HepG2 (cell line): Measurements from ENCODE around the gene CAMTA1. TPM values are rescaled to one million over a fixed set of nuclear protein-coding genes. Genes with fewer than 3 reads are reported as not detected.

Experiments
- ATAC-seq: fragments of 200-7000 bp; cut with Tn5 transposase; 3 replicates; pipeline ENCODE4 v1.9.1; 2020; ENCODE audit warnings: mild to moderate bottlenecking, moderate library complexity
- BruUV-seq: library from RNA; stranded (reverse); fragments of 400-500 nt; replicated peaks from 2 replicates; lab custom pipeline; 2021; lab: Mats Ljungman, UMichigan
- CTCF ChIA-PET: fragments of 300-600 bp; formaldehyde crosslinking; extraction: SDS; loops from one replicate; lab custom pipeline; 2021; ENCODE audit warnings: low total read pairs, inconsistent platforms, low intra/inter-chr PET ratio; lab: Yijun Ruan, JAX
- POLR2A ChIA-PET: fragments of 350-600 bp; sonication (Branson Sonifier 250); formaldehyde crosslinking; loops from one replicate; lab custom pipeline; 2020; ENCODE audit warnings: antibody characterized with exemption, inconsistent platforms; lab: Yijun Ruan, JAX
- DNase-seq: peaks from one replicate; pipeline ENCODE4 v3.0.0-alpha.2; 2015; ENCODE audit warnings: low spot score
- FAIRE-seq: peaks from 3 replicates; lab custom pipeline; 2011; peaks lifted over from hg19 to GRCh38; lab: Jason Lieb, UNC
- H2AFZ ChIP-seq: one replicate; pipeline ENCODE4 v1.6.1; 2011; ENCODE audit warnings: low read length, inconsistent platforms
- H3K27ac ChIP-seq: fragments of 300-600 bp; 3 replicates; pipeline ENCODE4 v1.8.0; 2011; ENCODE audit warnings: mixed run types, mild to moderate bottlenecking, mixed read lengths, low read length, inconsistent platforms; ENCODE audit not compliant: insufficient read depth; ENCODE audit errors: extremely low read length
- H3K27me3 ChIP-seq, 2 experiments: fragments of 200-600 bp in 1 of 2; 2 replicates in 1 of 2; 3 replicates in 1 of 2; pipeline versions ENCODE4 v1.6.0 to v1.8.0; 2011; ENCODE audit warnings: low read length in 2 of 2, mild to moderate bottlenecking in 2 of 2, moderate library complexity in 2 of 2, inconsistent platforms in 1 of 2; ENCODE audit not compliant: insufficient read depth in 2 of 2, control insufficient read depth in 1 of 2
- H3K36me3 ChIP-seq, 2 experiments: fragments of 200-600 bp in 1 of 2; replicated peaks in 1 of 2; 2 replicates in 1 of 2; 3 replicates in 1 of 2; pipeline versions ENCODE4 v1.5.1 to v1.8.0; 2011; ENCODE audit warnings: low read length in 2 of 2, inconsistent platforms in 1 of 2; ENCODE audit not compliant: insufficient read depth in 2 of 2, control insufficient read depth in 1 of 2
- H3K4me1 ChIP-seq: 2 replicates; pipeline ENCODE4 v1.5.1; 2012; ENCODE audit warnings: low read length, inconsistent platforms; ENCODE audit not compliant: insufficient read depth
- H3K4me2 ChIP-seq: 2 replicates; pipeline ENCODE4 v1.6.0; 2011; ENCODE audit warnings: low read depth, low read length, inconsistent platforms
- H3K4me3 ChIP-seq, 3 experiments: fragments of 200-600 bp in 1 of 3; sonication (generic), shearing (Covaris generic) in 1 of 3; replicated peaks in 1 of 3; 2 replicates each; pipeline ENCODE4 v1.5.1; 2011 to 2016; ENCODE audit warnings: low read length in 3 of 3, inconsistent platforms in 2 of 3, low read depth in 2 of 3, mild to moderate bottlenecking in 2 of 3, control low read depth in 1 of 3, mixed read lengths in 1 of 3; ENCODE audit not compliant: insufficient read depth in 1 of 3
- H3K79me2 ChIP-seq: one replicate; pipeline ENCODE4 v1.6.1; 2011; ENCODE audit warnings: low read length, inconsistent platforms; ENCODE audit not compliant: insufficient read depth
- H3K9ac ChIP-seq: 2 replicates; pipeline ENCODE4 v1.6.0; 2011; ENCODE audit warnings: mild to moderate bottlenecking, low read depth, low read length, inconsistent platforms; ENCODE audit not compliant: insufficient read depth
- H3K9me3 ChIP-seq: 2 replicates; pipeline ENCODE4 v1.5.1; 2012; ENCODE audit warnings: mild to moderate bottlenecking, low read length
- H4K20me1 ChIP-seq: 2 replicates; pipeline ENCODE4 v1.6.0; 2011; ENCODE audit warnings: inconsistent platforms, mild to moderate bottlenecking, low read length, moderate library complexity; ENCODE audit not compliant: insufficient read depth
- MTF2 ChIP-seq: sonication (generic); formaldehyde crosslinking; IDR thresholded peaks from 2 replicates; pipeline ENCODE4 v1.5.0; 2020; ENCODE audit warnings: missing genetic modification reagents, borderline replicate concordance
- ZNF317 ChIP-seq: sonication (generic); formaldehyde crosslinking; IDR thresholded peaks from 2 replicates; pipeline ENCODE4 v1.5.0; 2020; ENCODE audit warnings: mild to moderate bottlenecking, missing genetic modification reagents
- ZSCAN30 ChIP-seq: sonication (generic); formaldehyde crosslinking; IDR thresholded peaks from 2 replicates; pipeline ENCODE4 v1.5.0; 2020; ENCODE audit warnings: mild to moderate bottlenecking, missing genetic modification reagents
- WGBS: methylation state at CpG from one replicate; pipeline ENCODE4 v1.1.6; 2017; ENCODE audit warnings: low lambda C conversion rate; 5-methylcytosine and 5-hydroxymethylcytosine counted together
- in situ Hi-C: cut with HindIII; loops from 2 replicates; pipeline ENCODE4 v1.10.0; 2017; ENCODE audit warnings: low pct_unique_long_range_greater_than_20kb; ENCODE audit not compliant: extremely low pct_ligation_motif_present
- intact Hi-C: fragments of 100-400 bp; cut with micrococcal nuclease; formaldehyde crosslinking; loops from one replicate; pipeline ENCODE4 v1.10.0; 2022; ENCODE audit not compliant: unreplicated experiment
- polyA plus RNA-seq, 8 experiments: library from polyadenylated mRNA; depleted of rRNA in 3 of 8; stranded (reverse) in 7 of 8; unstranded in 1 of 8; fragments of >200 nt; fragmentation: Illumina TruSeq in 4 of 8; extraction: Trizol in 4 of 8; gene quantifications; 2 replicates each; pipeline versions ENCODE4 v1.2.1 to v1.2.3, GENCODE V29; 2011 to 2016; ENCODE audit warnings: low read depth in 4 of 8, missing spikeins in 1 of 8, mixed read lengths in 1 of 8; ENCODE audit not compliant: insufficient read depth in 1 of 8
- total RNA-seq, 5 experiments: library from RNA; depleted of rRNA; stranded (reverse); fragments of >200 nt; fragmentation: Illumina TruSeq; extraction: Trizol; gene quantifications; 2 replicates each; pipeline ENCODE4 v1.2.3, GENCODE V29; 2016; ENCODE audit warnings: low read depth in 1 of 5
- TF ChIP-seq, protein P1 (sequence below): sonication (generic); formaldehyde crosslinking; IDR thresholded peaks from 2 replicates; pipeline ENCODE4 v1.5.0; 2020; ENCODE audit warnings: mild to moderate bottlenecking, missing genetic modification reagents

The CAMTA1 gene
- total and polyA plus RNA-seq, 2 of the 13 experiments (the other 11 are each of a cell fraction or from before 2014, with no cell fraction given) = 25.0 to 36.4 TPM

DNA sequence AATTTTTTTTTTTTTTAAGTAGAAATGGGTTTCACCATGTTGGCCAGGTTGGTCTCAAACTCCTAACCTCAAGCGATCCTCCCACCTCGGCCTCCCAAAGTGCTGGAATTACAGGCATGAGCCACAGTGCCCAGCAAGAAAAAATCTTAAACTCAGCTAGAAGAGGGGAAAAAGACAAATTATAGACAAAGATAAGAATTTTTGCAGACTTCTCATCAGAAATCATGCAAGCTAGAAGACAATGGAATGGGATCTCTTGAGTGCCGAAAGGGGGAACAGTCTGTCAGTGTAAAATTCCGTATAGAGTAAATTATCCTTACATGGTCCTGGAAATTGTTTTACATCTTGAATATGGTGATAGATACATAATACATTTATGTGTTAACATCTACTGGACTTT is 294.4 kb downstream of the CAMTA1 start (continued):
- TF ChIP-seq MTF2 = no peak
- TF ChIP-seq ZNF317 (CRISPR knock-in tag) = peak; percentile 99
- no peak for TF ChIP-seq ZSCAN30 (CRISPR knock-in tag)

DNA sequence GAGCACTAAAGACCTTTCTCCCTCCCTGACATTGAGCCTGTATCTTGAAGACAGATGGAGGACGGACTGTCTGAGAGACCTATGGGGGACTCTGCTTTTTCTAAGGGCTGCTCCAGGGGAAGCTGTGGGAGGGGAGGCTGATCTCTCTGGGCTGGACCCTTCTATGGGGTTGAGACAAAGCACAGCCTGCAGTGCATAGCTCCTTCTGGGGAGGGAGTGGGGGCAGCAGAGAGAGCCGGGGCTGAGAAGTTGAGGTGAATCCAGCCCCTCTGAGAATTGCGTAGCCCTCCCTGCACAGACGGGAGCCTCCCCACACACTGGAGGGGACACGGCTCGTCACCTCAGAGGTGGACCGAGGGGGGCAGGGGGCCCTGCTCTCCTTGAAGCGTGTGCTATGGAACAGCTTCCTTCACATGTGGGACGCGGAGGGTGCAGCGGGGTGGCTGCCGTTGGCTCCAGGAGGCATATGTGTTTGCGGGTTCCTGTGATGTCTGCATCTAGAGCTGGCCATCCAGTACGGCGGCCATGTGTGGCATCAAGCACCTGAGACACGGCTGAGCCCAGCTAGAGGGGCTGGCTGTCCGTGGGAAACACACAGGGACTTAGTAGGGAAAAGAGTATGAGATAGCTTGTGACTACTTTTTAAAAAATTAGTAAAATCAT is 299.1 kb downstream of the CAMTA1 start:
- Histone ChIP-seq H3K36me3 (no peaks in the 10 kb centered on the region), H3K4me2 (no peak overlapping the region), H4K20me1 (no peaks in the 10 kb centered on the region), H3K27me3 (peaks cover 0 to 20% of the 10 kb centered on the region in 2 experiments; a peak in 2 of 5 replicates), H3K4me1 (no peaks in the 10 kb centered on the region), H2AFZ (no peak overlapping the region), H3K9ac (no peak overlapping the region), H3K79me2 (no peaks in the 10 kb centered on the region), H3K9me3 (peaks cover 9% of the 10 kb centered on the region; the same call in 1 of the 2 replicates), H3K4me3 (no peak overlapping the region), H3K27ac (no peak overlapping the region)
- FAIRE-seq (no peak), DNase-seq (no peak), ATAC-seq (no peak)
- CTCF ChIA-PET = no interaction called here
- POLR2A ChIA-PET = no interaction called here
- intact Hi-C loops (no loop called here), in situ Hi-C loops (no loop called here)
- TF ChIP-seq, protein P1, sequence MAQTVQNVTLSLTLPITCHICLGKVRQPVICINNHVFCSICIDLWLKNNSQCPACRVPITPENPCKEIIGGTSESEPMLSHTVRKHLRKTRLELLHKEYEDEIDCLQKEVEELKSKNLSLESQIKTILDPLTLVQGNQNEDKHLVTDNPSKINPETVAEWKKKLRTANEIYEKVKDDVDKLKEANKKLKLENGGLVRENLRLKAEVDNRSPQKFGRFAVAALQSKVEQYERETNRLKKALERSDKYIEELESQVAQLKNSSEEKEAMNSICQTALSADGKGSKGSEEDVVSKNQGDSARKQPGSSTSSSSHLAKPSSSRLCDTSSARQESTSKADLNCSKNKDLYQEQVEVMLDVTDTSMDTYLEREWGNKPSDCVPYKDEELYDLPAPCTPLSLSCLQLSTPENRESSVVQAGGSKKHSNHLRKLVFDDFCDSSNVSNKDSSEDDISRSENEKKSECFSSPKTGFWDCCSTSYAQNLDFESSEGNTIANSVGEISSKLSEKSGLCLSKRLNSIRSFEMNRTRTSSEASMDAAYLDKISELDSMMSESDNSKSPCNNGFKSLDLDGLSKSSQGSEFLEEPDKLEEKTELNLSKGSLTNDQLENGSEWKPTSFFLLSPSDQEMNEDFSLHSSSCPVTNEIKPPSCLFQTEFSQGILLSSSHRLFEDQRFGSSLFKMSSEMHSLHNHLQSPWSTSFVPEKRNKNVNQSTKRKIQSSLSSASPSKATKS (CRISPR knock-in tag) = no peak
- WGBS = 41% methylated on average over 10 of the region's 17 CpGs
- BruUV-seq = no TSS peak
